ENCODE results near the gene DNAH12. TPM values are rescaled to one million over a fixed set of nuclear protein-coding genes. Genes with fewer than 3 reads are reported as not detected.

Gene DNAH12
- total and polyA plus RNA-seq, 2 donors (not counting 3 experiments of a cell fraction or from before 2014, with no cell fraction given) = 0.06 to 0.20 TPM

DNA sequence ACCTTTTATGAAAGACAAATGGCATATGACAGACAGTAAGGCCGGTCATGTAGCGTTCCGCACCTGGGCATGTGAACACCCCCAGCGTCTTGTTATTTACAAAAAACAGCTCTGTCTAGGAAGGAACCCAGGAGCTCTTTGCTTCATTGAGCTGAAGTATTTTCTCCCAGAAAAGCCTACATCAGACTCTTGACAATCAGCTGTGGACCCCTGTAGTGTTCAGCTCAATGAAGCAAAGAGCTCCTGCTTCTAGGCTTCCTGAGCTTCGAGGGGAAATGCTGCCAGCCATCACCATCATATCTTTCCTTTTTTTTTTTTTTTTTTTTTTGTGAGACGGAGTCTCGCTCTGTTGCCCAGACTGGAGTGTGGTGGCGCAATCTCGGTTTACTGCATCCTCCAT, 255.7 kb downstream of the DNAH12 start:
- no peaks in the 10 kb centered on the region for H3K4me1 ChIP-seq (ENCODE audit: control insufficient read depth, extremely low read depth, insufficient read depth, low read length)
- no peaks in the 10 kb centered on the region for H4K20me1 ChIP-seq (replicated peaks; ENCODE audit: control insufficient read depth, extremely low read depth, insufficient read depth, low read length)
- no TSS peak for BruUV-seq (replicated peaks)
- H3K9ac ChIP-seq (replicated peaks; ENCODE audit: extremely low read depth, insufficient read depth, low read length) = no peak overlapping the region
- intact Hi-C loops (cut with micrococcal nuclease) (no loop called here), dilution Hi-C loops (cut with MboI; ENCODE audit: extremely low pct_ligation_motif_present, low sequenced_read_pairs) (no loop called here)
- H3K36me3 ChIP-seq (ENCODE audit: control insufficient read depth in 2 of 2, extremely low read depth in 1 of 2, insufficient read depth in 2 of 2, low read length in 2 of 2) = no peaks in the 10 kb centered on the region
- TF ChIP-seq POLR2A (IDR thresholded peaks at IDR 0.05; ENCODE audit: low read depth, low read length) (no peak), GATA2 (IDR thresholded peaks at IDR 0.05; ENCODE audit: insufficient read depth, insufficient read length, low read depth, low read length) (no peak), FOS (IDR thresholded peaks at IDR 0.05; ENCODE audit: borderline replicate concordance, insufficient read depth, low read length) (no peak), JUN (IDR thresholded peaks at IDR 0.05; ENCODE audit: borderline replicate concordance, insufficient read depth, insufficient read length, low read depth) (no peak), POLR2AphosphoS5 (IDR thresholded peaks at IDR 0.05; ENCODE audit: insufficient read depth, low read depth, low read length) (no peak), EZH2 (IDR thresholded peaks at IDR 0.05; ENCODE audit: borderline replicate concordance, low read depth, low read length, severe bottlenecking) (no peak), MYC (IDR thresholded peaks at IDR 0.05; ENCODE audit: low read depth, low read length) (no peak)
- TF ChIP-seq, protein P1, sequence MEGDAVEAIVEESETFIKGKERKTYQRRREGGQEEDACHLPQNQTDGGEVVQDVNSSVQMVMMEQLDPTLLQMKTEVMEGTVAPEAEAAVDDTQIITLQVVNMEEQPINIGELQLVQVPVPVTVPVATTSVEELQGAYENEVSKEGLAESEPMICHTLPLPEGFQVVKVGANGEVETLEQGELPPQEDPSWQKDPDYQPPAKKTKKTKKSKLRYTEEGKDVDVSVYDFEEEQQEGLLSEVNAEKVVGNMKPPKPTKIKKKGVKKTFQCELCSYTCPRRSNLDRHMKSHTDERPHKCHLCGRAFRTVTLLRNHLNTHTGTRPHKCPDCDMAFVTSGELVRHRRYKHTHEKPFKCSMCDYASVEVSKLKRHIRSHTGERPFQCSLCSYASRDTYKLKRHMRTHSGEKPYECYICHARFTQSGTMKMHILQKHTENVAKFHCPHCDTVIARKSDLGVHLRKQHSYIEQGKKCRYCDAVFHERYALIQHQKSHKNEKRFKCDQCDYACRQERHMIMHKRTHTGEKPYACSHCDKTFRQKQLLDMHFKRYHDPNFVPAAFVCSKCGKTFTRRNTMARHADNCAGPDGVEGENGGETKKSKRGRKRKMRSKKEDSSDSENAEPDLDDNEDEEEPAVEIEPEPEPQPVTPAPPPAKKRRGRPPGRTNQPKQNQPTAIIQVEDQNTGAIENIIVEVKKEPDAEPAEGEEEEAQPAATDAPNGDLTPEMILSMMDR (IDR thresholded peaks at IDR 0.05; ENCODE audit: extremely low read depth in 1 of 2, insufficient read depth in 1 of 2, low read depth in 1 of 2, low read length in 2 of 2) = no peak
- TF ChIP-seq, protein P2, sequence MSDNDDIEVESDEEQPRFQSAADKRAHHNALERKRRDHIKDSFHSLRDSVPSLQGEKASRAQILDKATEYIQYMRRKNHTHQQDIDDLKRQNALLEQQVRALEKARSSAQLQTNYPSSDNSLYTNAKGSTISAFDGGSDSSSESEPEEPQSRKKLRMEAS (IDR thresholded peaks at IDR 0.05; ENCODE audit: insufficient read depth, insufficient read length) = no peak
- ChIA-PET POLR2A (no interaction called here), CTCF (no interaction called here)
- no peaks in the 10 kb centered on the region for H3K27me3 ChIP-seq (ENCODE audit: control insufficient read depth in 2 of 2, insufficient read depth in 2 of 2, low read length in 2 of 2)
- no peaks in the 10 kb centered on the region for H3K79me2 ChIP-seq (ENCODE audit: control insufficient read depth, insufficient read depth, low read length)
- DNase-seq (ENCODE audit: low read depth, low spot score) (no peak), FAIRE-seq (no peak)
- no peaks in the 10 kb centered on the region for H3K9me3 ChIP-seq (replicated peaks; ENCODE audit: control insufficient read depth, insufficient read depth, low read length)
- no peak overlapping the region for H3K27ac ChIP-seq (ENCODE audit: insufficient read depth, low read depth, low read length)
- no peak overlapping the region for H3K4me3 ChIP-seq (replicated peaks in 1 of 3; ENCODE audit: insufficient read depth in 1 of 3, low read depth in 1 of 3, low read length in 3 of 3)
- no peaks in the 10 kb centered on the region for H3K9me1 ChIP-seq (replicated peaks; ENCODE audit: control insufficient read depth, extremely low read depth, insufficient read depth, low read length)
- H3K4me2 ChIP-seq (ENCODE audit: insufficient read depth, low read length) = no peak overlapping the region
- H2AFZ ChIP-seq (ENCODE audit: low read depth, low read length) = no peak overlapping the region
